ENCODE data around the gene NDUFAF8. TPM values are rescaled to one million over a fixed set of nuclear protein-coding genes. Genes with fewer than 3 reads are reported as not detected.

The NDUFAF8 gene
- total and polyA plus RNA-seq, 7 donors: 8.6 to 52.4 (median 30.0) TPM

- H3K27ac ChIP-seq: peak overlapping the region; percentile 39 to 71 (median 63)
- no peaks in the 10 kb centered on the region for H3K9me3 ChIP-seq
- 37 to 80% methylated on average over 37 of the region's 37 CpGs for WGBS, 2 donors
- intact Hi-C loops (cut with DNase I): no loop called here
- peak overlapping the region in 3 of 4 donors; percentile 30 to 32 (median 31) for H3K4me3 ChIP-seq
- no peaks in the 10 kb centered on the region for H3K27me3 ChIP-seq
- peaks cover 0 to 41% (median 26%) of the 10 kb centered on the region in 4 donors for H3K36me3 ChIP-seq
- peak; percentile 88 for DNase-seq
- TF ChIP-seq POLR2AphosphoS5 (IDR thresholded peaks at IDR 0.05) (peak in 3 of 4 donors; percentile 20 to 54 (median 28)), EP300 (IDR thresholded peaks at IDR 0.05) (no peak)
- TF ChIP-seq, protein P1, sequence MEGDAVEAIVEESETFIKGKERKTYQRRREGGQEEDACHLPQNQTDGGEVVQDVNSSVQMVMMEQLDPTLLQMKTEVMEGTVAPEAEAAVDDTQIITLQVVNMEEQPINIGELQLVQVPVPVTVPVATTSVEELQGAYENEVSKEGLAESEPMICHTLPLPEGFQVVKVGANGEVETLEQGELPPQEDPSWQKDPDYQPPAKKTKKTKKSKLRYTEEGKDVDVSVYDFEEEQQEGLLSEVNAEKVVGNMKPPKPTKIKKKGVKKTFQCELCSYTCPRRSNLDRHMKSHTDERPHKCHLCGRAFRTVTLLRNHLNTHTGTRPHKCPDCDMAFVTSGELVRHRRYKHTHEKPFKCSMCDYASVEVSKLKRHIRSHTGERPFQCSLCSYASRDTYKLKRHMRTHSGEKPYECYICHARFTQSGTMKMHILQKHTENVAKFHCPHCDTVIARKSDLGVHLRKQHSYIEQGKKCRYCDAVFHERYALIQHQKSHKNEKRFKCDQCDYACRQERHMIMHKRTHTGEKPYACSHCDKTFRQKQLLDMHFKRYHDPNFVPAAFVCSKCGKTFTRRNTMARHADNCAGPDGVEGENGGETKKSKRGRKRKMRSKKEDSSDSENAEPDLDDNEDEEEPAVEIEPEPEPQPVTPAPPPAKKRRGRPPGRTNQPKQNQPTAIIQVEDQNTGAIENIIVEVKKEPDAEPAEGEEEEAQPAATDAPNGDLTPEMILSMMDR (IDR thresholded peaks at IDR 0.05): no peak
- peaks cover 0 to 10% (median 9%) of the 10 kb centered on the region in 4 donors for H3K4me1 ChIP-seq
Measured at GRCh38 chr17:81285179-81285878, 46.2 kb downstream of the NDUFAF8 start.

DNA sequence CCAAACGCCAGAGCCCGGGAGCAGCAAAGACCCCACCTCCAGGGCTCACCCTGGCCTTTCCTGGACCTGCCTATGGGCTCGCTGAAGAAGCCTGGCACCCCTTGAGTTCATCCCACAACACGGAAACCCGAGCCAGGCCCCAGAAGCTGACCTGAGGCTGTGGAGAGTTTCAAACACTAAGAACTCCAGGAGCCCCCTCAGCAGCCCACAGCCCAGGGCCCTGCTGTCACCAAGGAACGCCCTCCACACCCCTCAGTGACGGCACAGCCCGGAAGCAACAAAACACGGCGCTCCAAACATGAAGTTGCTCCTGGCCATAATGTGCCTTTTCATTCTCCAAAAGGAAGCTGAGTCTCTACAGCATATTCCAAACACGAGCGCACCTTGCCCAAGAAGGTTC lies 46.8 kb downstream of the NDUFAF8 start:
- Histone ChIP-seq H3K4me3 (peak overlapping the region in 2 of 4 donors; percentile 30 to 32), H3K27me3 (no peaks in the 10 kb centered on the region), H3K9me3 (no peaks in the 10 kb centered on the region), H3K27ac (peak overlapping the region; percentile 39 to 71 (median 63)), H3K36me3 (peaks cover 0 to 41% (median 23%) of the 10 kb centered on the region in 4 donors), H3K4me1 (peaks cover 0 to 10% (median 9%) of the 10 kb centered on the region in 4 donors)
- intact Hi-C loops (cut with DNase I): no loop called here
- no peak for TF ChIP-seq EP300 (IDR thresholded peaks at IDR 0.05)
- TF ChIP-seq, protein P1 (IDR thresholded peaks at IDR 0.05): no peak
- no peak for TF ChIP-seq POLR2A (IDR thresholded peaks at IDR 0.05)
- TF ChIP-seq POLR2AphosphoS5 (IDR thresholded peaks at IDR 0.05): no peak
- WGBS, 2 donors: 70 to 86% methylated on average over 12 of the region's 12 CpGs
- no peak for DNase-seq

DNA sequence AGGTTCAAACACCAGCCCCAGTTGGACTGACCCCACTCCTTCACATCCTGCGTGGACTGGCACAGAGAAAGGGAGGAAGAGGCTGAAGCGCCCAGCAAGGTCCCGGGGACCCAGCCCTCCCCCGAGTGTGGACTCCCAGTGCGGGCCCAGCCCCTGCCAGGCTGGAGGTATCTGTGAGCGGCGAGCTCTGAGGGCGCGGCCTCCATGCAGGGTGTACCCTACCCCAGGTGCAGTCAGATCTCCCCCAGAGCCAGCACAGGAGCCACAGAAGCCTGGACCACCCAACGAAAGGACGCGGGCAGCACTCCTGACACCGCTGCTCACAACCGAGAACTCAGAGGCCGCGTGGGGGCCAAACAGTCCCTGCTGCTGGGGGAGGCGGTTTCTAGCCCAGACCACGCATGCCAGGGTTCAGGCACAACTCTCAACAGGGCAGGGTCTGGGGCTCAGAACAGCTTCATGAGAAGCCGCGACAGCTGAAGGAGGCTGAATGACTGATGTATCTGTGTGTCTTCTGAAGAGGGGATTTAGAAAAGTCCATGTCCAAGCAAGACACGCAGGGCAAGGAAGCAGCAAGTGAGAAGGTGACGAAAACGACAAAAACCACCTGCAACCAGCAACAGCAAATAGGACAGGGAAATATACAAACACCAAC lies 47.5 kb downstream of the NDUFAF8 start:
- Histone ChIP-seq H3K4me1 (peaks cover 0 to 12% (median 12%) of the 10 kb centered on the region in 4 donors), H3K36me3 (peaks cover 0 to 40% (median 23%) of the 10 kb centered on the region in 4 donors), H3K4me3 (no peak overlapping the region), H3K9me3 (no peaks in the 10 kb centered on the region), H3K27me3 (no peaks in the 10 kb centered on the region), H3K27ac (peak overlapping the region; percentile 39 to 71 (median 63))
- WGBS, 2 donors: 91 to 93% methylated on average over 23 of the region's 23 CpGs
- intact Hi-C loops (cut with DNase I): no loop called here
- TF ChIP-seq POLR2AphosphoS5 (IDR thresholded peaks at IDR 0.05) (no peak), EP300 (IDR thresholded peaks at IDR 0.05) (no peak), POLR2A (IDR thresholded peaks at IDR 0.05) (no peak)
- TF ChIP-seq, protein P1 (IDR thresholded peaks at IDR 0.05): no peak
- DNase-seq: no peak

DNA sequence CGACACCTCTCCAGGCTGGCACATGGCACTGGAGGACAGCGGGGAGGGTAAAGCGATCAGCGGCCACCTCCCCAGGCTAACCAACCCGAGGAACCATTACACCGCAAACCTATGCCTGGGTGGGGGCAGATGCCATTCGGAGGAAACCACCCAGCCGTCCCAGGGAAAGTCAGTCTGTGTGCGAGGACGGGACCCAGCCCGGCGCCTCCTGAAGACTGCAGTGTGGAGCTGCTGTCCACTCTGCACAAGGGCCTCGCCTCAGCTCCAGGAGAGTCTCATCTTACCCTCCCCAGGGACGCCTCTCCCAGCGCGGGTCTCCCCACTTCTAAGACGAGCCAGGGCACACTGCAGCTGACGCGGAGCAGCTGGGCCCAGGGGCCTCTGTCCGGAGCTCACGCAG lies 48.0 kb downstream of the NDUFAF8 start:
- DNase-seq: no peak
- intact Hi-C loops (cut with DNase I): no loop called here
- H3K9me3 ChIP-seq: no peaks in the 10 kb centered on the region
- WGBS, 2 donors: 93 to 94% methylated on average over 21 of the region's 21 CpGs
- no peak overlapping the region for H3K4me3 ChIP-seq
- peaks cover 0 to 35% (median 19%) of the 10 kb centered on the region in 4 donors for H3K36me3 ChIP-seq
- H3K27ac ChIP-seq: no peak overlapping the region
- H3K4me1 ChIP-seq: peaks cover 0 to 18% (median 16%) of the 10 kb centered on the region in 4 donors
- TF ChIP-seq, protein P1 (IDR thresholded peaks at IDR 0.05): no peak
- TF ChIP-seq POLR2AphosphoS5 (IDR thresholded peaks at IDR 0.05) (no peak), EP300 (IDR thresholded peaks at IDR 0.05) (no peak), POLR2A (IDR thresholded peaks at IDR 0.05) (no peak)
- H3K27me3 ChIP-seq: no peaks in the 10 kb centered on the region
